ENCODE measurements around the gene PPP1R26. TPM values are rescaled to one million over a fixed set of nuclear protein-coding genes. Genes with fewer than 3 reads are reported as not detected.

Gene PPP1R26
- total RNA-seq, 1 experiment from 2014 or later, result 46.9 TPM

GRCh38 chr9:135482015-135482754, 2.6 kb downstream of the PPP1R26 start:
- H3K9me3 ChIP-seq (ENCODE audit: insufficient read depth, low read depth), result no peaks in the 10 kb centered on the region
- ChIA-PET CTCF (interaction anchor here (0.7 kb wide), 1 partner anchor 1296 kb away, joined by 3 read pairs; no protein-coding TSS in a partner anchor), POLR2A (ENCODE audit: unreplicated experiment) (no interaction called here)
- no peak overlapping the region for H3K4me3 ChIP-seq
- H3K27me3 ChIP-seq (ENCODE audit: insufficient read depth, low read depth), result no peaks in the 10 kb centered on the region
- peaks cover 15% of the 10 kb centered on the region; the same call in 1 of the 2 replicates for H3F3A ChIP-seq (ENCODE audit: insufficient read depth, low read depth)
- H3K9me2 ChIP-seq (ENCODE audit: insufficient read depth), result no peaks in the 10 kb centered on the region
- H4K20me1 ChIP-seq (ENCODE audit: insufficient read depth), result peaks cover 6% of the 10 kb centered on the region; the same call in 1 of the 2 replicates
- peaks cover 24% of the 10 kb centered on the region for H3K4me1 ChIP-seq (replicated peaks; ENCODE audit: insufficient read depth)
- H2AFZ ChIP-seq, result no peak overlapping the region
- H3K27ac ChIP-seq, result no peak overlapping the region
- BruUV-seq (replicated peaks), result no TSS peak
- intact Hi-C loops (cut with micrococcal nuclease; ENCODE audit: unreplicated experiment), result no loop called here
- peaks cover 45% of the 10 kb centered on the region for H3K79me2 ChIP-seq (ENCODE audit: low read depth)
- no peak overlapping the region for H3K4me2 ChIP-seq
- TF ChIP-seq CTCF (conservative IDR thresholded peaks at IDR 0.05) (no peak), EZH2 (IDR thresholded peaks at IDR 0.05; ENCODE audit: low read depth) (no peak)
- DNase-seq, result no peak
- H3K36me3 ChIP-seq (ENCODE audit: low read depth), result 0 out of 2 replicates have a peak, but pooled peaks cover 7% of the 10 kb centered on the region

GRCh38 chr9:135484460-135485277, 5.1 kb downstream of the PPP1R26 start:
- 0 out of 2 replicates have a peak, but pooled peaks cover 7% of the 10 kb centered on the region for H3K36me3 ChIP-seq (ENCODE audit: low read depth)
- TF ChIP-seq EZH2 (IDR thresholded peaks at IDR 0.05; ENCODE audit: low read depth), result no peak
- no peak for TF ChIP-seq CTCF (conservative IDR thresholded peaks at IDR 0.05)
- H3K4me2 ChIP-seq, result no peak overlapping the region
- H3K27me3 ChIP-seq (ENCODE audit: insufficient read depth, low read depth), result no peaks in the 10 kb centered on the region
- no peak overlapping the region for H2AFZ ChIP-seq
- H3K9me3 ChIP-seq (ENCODE audit: insufficient read depth, low read depth), result no peaks in the 10 kb centered on the region
- BruUV-seq (replicated peaks), result no TSS peak
- intact Hi-C loops (cut with micrococcal nuclease; ENCODE audit: unreplicated experiment), result no loop called here
- H3F3A ChIP-seq (ENCODE audit: insufficient read depth, low read depth), result no peaks in the 10 kb centered on the region; the same call in 1 of the 2 replicates
- ChIA-PET POLR2A (ENCODE audit: unreplicated experiment) (no interaction called here), CTCF (no interaction called here)
- peaks cover 9% of the 10 kb centered on the region; the same call in 1 of the 2 replicates for H4K20me1 ChIP-seq (ENCODE audit: insufficient read depth)
- no peaks in the 10 kb centered on the region for H3K9me2 ChIP-seq (ENCODE audit: insufficient read depth)
- H3K27ac ChIP-seq, result no peak overlapping the region
- no peak for DNase-seq
- H3K4me3 ChIP-seq, result no peak overlapping the region
- H3K79me2 ChIP-seq (ENCODE audit: low read depth), result peaks cover 30% of the 10 kb centered on the region
- H3K4me1 ChIP-seq (replicated peaks; ENCODE audit: insufficient read depth), result peaks cover 8% of the 10 kb centered on the region; the same call in 1 of the 2 replicates

GRCh38 chr9:135485385-135485784, 5.8 kb downstream of the PPP1R26 start:
- peaks cover 8% of the 10 kb centered on the region; the same call in 1 of the 2 replicates for H3K4me1 ChIP-seq (replicated peaks; ENCODE audit: insufficient read depth)
- POLR2A ChIA-PET (ENCODE audit: unreplicated experiment), result no interaction called here
- H3K9me3 ChIP-seq (ENCODE audit: insufficient read depth, low read depth), result no peaks in the 10 kb centered on the region
- peaks cover 28% of the 10 kb centered on the region for H3K79me2 ChIP-seq (ENCODE audit: low read depth)
- H3K27ac ChIP-seq, result no peak overlapping the region
- no peak overlapping the region for H3K4me3 ChIP-seq
- DNase-seq, result no peak
- 0 out of 2 replicates have a peak, but pooled peaks cover 7% of the 10 kb centered on the region for H3K36me3 ChIP-seq (ENCODE audit: low read depth)
- CTCF ChIA-PET, result no interaction called here
- no peak overlapping the region for H3K4me2 ChIP-seq
- no peaks in the 10 kb centered on the region for H3K27me3 ChIP-seq (ENCODE audit: insufficient read depth, low read depth)
- no TSS peak for BruUV-seq (replicated peaks)
- no peaks in the 10 kb centered on the region for H3K9me2 ChIP-seq (ENCODE audit: insufficient read depth)
- TF ChIP-seq EZH2 (IDR thresholded peaks at IDR 0.05; ENCODE audit: low read depth) (no peak), CTCF (conservative IDR thresholded peaks at IDR 0.05) (no peak)
- no peaks in the 10 kb centered on the region; the same call in 1 of the 2 replicates for H3F3A ChIP-seq (ENCODE audit: insufficient read depth, low read depth)
- H4K20me1 ChIP-seq (ENCODE audit: insufficient read depth), result peaks cover 9% of the 10 kb centered on the region; the same call in 1 of the 2 replicates
- no peak overlapping the region for H2AFZ ChIP-seq
- intact Hi-C loops (cut with micrococcal nuclease; ENCODE audit: unreplicated experiment), result no loop called here

Data from PC-9 (cell line).